ENCODE data around the gene GRM8. TPM values are rescaled to one million over a fixed set of nuclear protein-coding genes. Genes with fewer than 3 reads are reported as not detected.

GRM8 gene
- total and polyA plus RNA-seq, 9 of the 15 experiments (the other 6 are each of a cell fraction or from before 2014, with no cell fraction given): 0.13 TPM; not detected in 7

GRCh38 chr7:126819197-126819484, 433.6 kb downstream of the GRM8 start:
- no peak overlapping the region for H3K27ac ChIP-seq (ENCODE audit: extremely low read depth, low read depth, low read length)
- ChIA-PET CTCF (ENCODE audit: low intra/inter-chr PET ratio) (no interaction called here), POLR2A (no interaction called here)
- H3K9me3 ChIP-seq (replicated peaks; ENCODE audit: control insufficient read depth, insufficient read depth, low read depth, low read length): no peaks in the 10 kb centered on the region
- DNase-seq (ENCODE audit: extremely low read depth in 1 of 4, low spot score in 3 of 4) (no peak), ATAC-seq (no peak), FAIRE-seq (no peak)
- WGBS (ENCODE audit: insufficient coverage, low coverage, missing lambda C conversion rate): 0% methylated on average over 5 of the region's 5 CpGs
- H3K27me3 ChIP-seq (ENCODE audit: control insufficient read depth in 2 of 2, insufficient read depth in 2 of 2, low read length in 2 of 2): no peaks in the 10 kb centered on the region
- no peak overlapping the region for H3K4me2 ChIP-seq (ENCODE audit: insufficient read depth, low read length)
- H3K36me3 ChIP-seq (ENCODE audit: control insufficient read depth, insufficient read depth, low read length): no peaks in the 10 kb centered on the region
- BruUV-seq (replicated peaks): no TSS peak
- H3K4me3 ChIP-seq: no peak overlapping the region
- TF ChIP-seq CBFA2T3 (IDR thresholded peaks at IDR 0.05) (no peak), ARID2 (IDR thresholded peaks at IDR 0.05) (no peak), ZNF551 (CRISPR knock-in tag; IDR thresholded peaks at IDR 0.05) (no peak), ZNF280A (IDR thresholded peaks at IDR 0.05; ENCODE audit: low read depth, partially characterized antibody) (no peak), AFF4 (CRISPR knock-in tag; IDR thresholded peaks at IDR 0.05) (no peak), ADNP (tag; IDR thresholded peaks at IDR 0.05) (no peak), FOXJ2 (tag; IDR thresholded peaks at IDR 0.05) (no peak), ID3 (CRISPR knock-in tag; IDR thresholded peaks at IDR 0.05) (no peak), ID3 (tag; IDR thresholded peaks at IDR 0.05) (no peak), ARID3B (CRISPR knock-in tag; IDR thresholded peaks at IDR 0.05; ENCODE audit: borderline replicate concordance) (no peak), HDAC3 (IDR thresholded peaks at IDR 0.05; ENCODE audit: borderline replicate concordance, partially characterized antibody) (no peak), SREBF1 (IDR thresholded peaks at IDR 0.05; ENCODE audit: borderline replicate concordance, low read depth, low read length) (no peak), CHCHD3 (CRISPR knock-in tag; IDR thresholded peaks at IDR 0.05) (no peak)
- no peaks in the 10 kb centered on the region for H3K4me1 ChIP-seq (replicated peaks in 1 of 2; ENCODE audit: control insufficient read depth in 2 of 2, insufficient read depth in 2 of 2, low read length in 2 of 2)
- H3K9ac ChIP-seq (ENCODE audit: insufficient read depth in 1 of 2, low read depth in 2 of 2, low read length in 2 of 2): no peak overlapping the region
- intact Hi-C loops (cut with micrococcal nuclease): no loop called here
- in situ Hi-C loops (cut with MboI): no loop called here
- H3K79me2 ChIP-seq (ENCODE audit: control insufficient read depth, insufficient read depth, low read length): no peaks in the 10 kb centered on the region
- no peaks in the 10 kb centered on the region for H3K9me1 ChIP-seq (ENCODE audit: control insufficient read depth, insufficient read depth, low read length)
- no peaks in the 10 kb centered on the region for H4K20me1 ChIP-seq (replicated peaks; ENCODE audit: control insufficient read depth, insufficient read depth, low read length)
- no peak overlapping the region for H2AFZ ChIP-seq (ENCODE audit: low read depth, low read length)

Data from K562 (cell line).